PC-9 (cell line): ENCODE measurements around the gene KRT9. TPM values are rescaled to one million over a fixed set of nuclear protein-coding genes. Genes with fewer than 3 reads are reported as not detected.

Source experiments
- BruUV-seq: library from RNA; stranded (reverse); fragments of 400-500 nt; replicated peaks from 2 replicates; lab custom pipeline; 2021; lab: Mats Ljungman, UMichigan
- CTCF ChIA-PET: fragments of 300-600 bp; sonication (Branson Sonifier 250); formaldehyde crosslinking; loops from one replicate; lab custom pipeline; 2022; ENCODE audit warnings: antibody characterized with exemption; lab: Charles Lee
- POLR2A ChIA-PET: fragments of 300-600 bp; sonication (Branson Sonifier 250); formaldehyde crosslinking; loops from one replicate; lab custom pipeline; 2022; ENCODE audit warnings: antibody characterized with exemption; ENCODE audit not compliant: unreplicated experiment; lab: Charles Lee
- DNase-seq, 2 experiments: peaks; one replicate each; pipeline versions ENCODE4 v3.0.0 to v3.0.0-alpha.2; 2015 to 2022; ENCODE audit warnings: mixed read lengths in 1 of 2
- H2AFZ ChIP-seq: fragments of 200-600 bp; sonication (generic); 2 replicates; pipeline ENCODE4 v1.8.1; 2017; ENCODE audit warnings: antibody characterized with exemption
- H3F3A ChIP-seq: fragments of 200-600 bp; sonication (generic); 2 replicates; pipeline ENCODE4 v1.8.1; 2017; ENCODE audit warnings: antibody characterized with exemption, mild to moderate bottlenecking, low read depth; ENCODE audit not compliant: insufficient read depth
- H3K27ac ChIP-seq: fragments of 200-600 bp; sonication (generic); 2 replicates; pipeline ENCODE4 v1.6.1; 2016; ENCODE audit warnings: mixed run types
- H3K27me3 ChIP-seq: fragments of 200-600 bp; sonication (generic); 2 replicates; pipeline ENCODE4 v1.6.1; 2016; ENCODE audit warnings: low read depth, mixed run types; ENCODE audit not compliant: insufficient read depth
- H3K36me3 ChIP-seq: fragments of 200-600 bp; sonication (generic); 2 replicates; pipeline ENCODE4 v1.6.1; 2016; ENCODE audit warnings: low read depth, mixed run types
- H3K4me1 ChIP-seq: fragments of 200-600 bp; sonication (generic); replicated peaks from 2 replicates; pipeline ENCODE4 v1.6.1; 2016; ENCODE audit warnings: mixed run types; ENCODE audit not compliant: insufficient read depth
- H3K4me2 ChIP-seq: fragments of 200-600 bp; sonication (generic); 2 replicates; pipeline ENCODE4 v1.6.1; 2017; ENCODE audit warnings: mixed run types
- H3K4me3 ChIP-seq: fragments of 200-600 bp; sonication (generic); 2 replicates; pipeline ENCODE4 v1.6.1; 2016; ENCODE audit warnings: mixed run types
- H3K79me2 ChIP-seq: fragments of 200-600 bp; sonication (generic); 2 replicates; pipeline ENCODE4 v1.6.1; 2017; ENCODE audit warnings: low read depth, mixed run types
- H3K9me2 ChIP-seq: fragments of 200-600 bp; sonication (generic); 2 replicates; pipeline ENCODE4 v1.8.1; 2017; ENCODE audit warnings: mild to moderate bottlenecking; ENCODE audit not compliant: insufficient read depth
- H3K9me3 ChIP-seq: fragments of 200-600 bp; sonication (generic); 2 replicates; pipeline ENCODE4 v1.8.1; 2016; ENCODE audit warnings: low read depth; ENCODE audit not compliant: insufficient read depth
- H4K20me1 ChIP-seq: fragments of 200-600 bp; sonication (generic); 2 replicates; pipeline ENCODE4 v1.8.1; 2017; ENCODE audit not compliant: insufficient read depth
- CTCF ChIP-seq: fragments of 200-600 bp; sonication (generic); conservative IDR thresholded peaks from 2 replicates; pipeline ENCODE4 v1.6.1; 2017; ENCODE audit warnings: mixed run types, antibody characterized with exemption, mild to moderate bottlenecking, moderate library complexity
- EZH2 ChIP-seq: fragments of 200-600 bp; sonication (generic); IDR thresholded peaks from 2 replicates; pipeline ENCODE4 v1.8.0; 2017; ENCODE audit warnings: antibody characterized with exemption, low read depth
- intact Hi-C: fragments of 100-400 bp; cut with micrococcal nuclease; formaldehyde crosslinking; loops from one replicate; pipeline ENCODE4 v1.10.0; 2022; ENCODE audit not compliant: unreplicated experiment
- total RNA-seq: library from RNA; stranded (reverse); gene quantifications from 2 replicates; pipeline ENCODE4 v1.2.3, GENCODE V29; 2021

Gene KRT9
- total RNA-seq, 1 experiment from 2014 or later, result 0.55 TPM

GRCh38 chr17:41537614-41537954 is 34.3 kb downstream of the KRT9 start:
- peaks cover 71% of the 10 kb centered on the region for H3F3A ChIP-seq
- H3K9me3 ChIP-seq, result no peaks in the 10 kb centered on the region
- H3K4me3 ChIP-seq, result no peak overlapping the region
- H3K36me3 ChIP-seq, result no peaks in the 10 kb centered on the region
- H3K4me2 ChIP-seq, result peak overlapping the region; percentile 75
- no TSS peak for BruUV-seq
- no peak for TF ChIP-seq EZH2
- TF ChIP-seq CTCF, result no peak
- H3K9me2 ChIP-seq, result no peaks in the 10 kb centered on the region
- ChIA-PET POLR2A (no interaction called here), CTCF (no interaction called here)
- H3K4me1 ChIP-seq, result peaks cover 98% of the 10 kb centered on the region
- no peak overlapping the region for H2AFZ ChIP-seq
- peaks cover 7% of the 10 kb centered on the region; the same call in 1 of the 2 replicates for H3K79me2 ChIP-seq
- no peaks in the 10 kb centered on the region for H4K20me1 ChIP-seq
- DNase-seq, result no peak
- no peaks in the 10 kb centered on the region for H3K27me3 ChIP-seq
- peak overlapping the region; percentile 80 for H3K27ac ChIP-seq
- intact Hi-C loops, result no loop called here

GRCh38 chr17:41536741-41537613 is 34.9 kb downstream of the KRT9 start:
- CTCF ChIA-PET, result interaction anchor here (1.9 kb wide), 1 partner anchor 12 kb away, joined by 6 read pairs; no protein-coding TSS in a partner anchor
- no peak for DNase-seq
- POLR2A ChIA-PET, result interaction anchor here (0.6 kb wide), 4 partner anchors 11 to 121 kb away, joined by 3 to 6 read pairs (median 4); no protein-coding TSS in a partner anchor
- Histone ChIP-seq H3K4me2 (peak overlapping the region; percentile 75), H3K79me2 (peaks cover 7% of the 10 kb centered on the region; the same call in 1 of the 2 replicates), H3K9me3 (no peaks in the 10 kb centered on the region), H4K20me1 (no peaks in the 10 kb centered on the region), H3K9me2 (no peaks in the 10 kb centered on the region), H2AFZ (no peak overlapping the region), H3K4me1 (peaks cover 98% of the 10 kb centered on the region), H3K27me3 (no peaks in the 10 kb centered on the region), H3F3A (peaks cover 67% of the 10 kb centered on the region), H3K27ac (peak overlapping the region; percentile 80), H3K4me3 (no peak overlapping the region), H3K36me3 (no peaks in the 10 kb centered on the region)
- intact Hi-C loops, result loop anchor here (1.0 kb wide), 1 partner anchor 9 kb away; the partner anchor contains the start of gene KRT19
- BruUV-seq, result no TSS peak
- no peak for TF ChIP-seq CTCF
- no peak for TF ChIP-seq EZH2

- Histone ChIP-seq H3K9me3 (no peaks in the 10 kb centered on the region), H3K4me1 (peaks cover 98% of the 10 kb centered on the region), H3K4me2 (peak overlapping the region; percentile 75), H4K20me1 (no peaks in the 10 kb centered on the region), H3K36me3 (no peaks in the 10 kb centered on the region), H2AFZ (no peak overlapping the region), H3F3A (peaks cover 68% of the 10 kb centered on the region), H3K27me3 (no peaks in the 10 kb centered on the region), H3K79me2 (peaks cover 7% of the 10 kb centered on the region; the same call in 1 of the 2 replicates), H3K27ac (peak overlapping the region; percentile 80), H3K9me2 (no peaks in the 10 kb centered on the region), H3K4me3 (peak overlapping the region; percentile 8; the same call in 1 of the 2 replicates)
- DNase-seq, result peak; percentile 85 to 89
- no TSS peak for BruUV-seq
- no peak for TF ChIP-seq EZH2
- no peak for TF ChIP-seq CTCF
- ChIA-PET CTCF (interaction anchor here (0.5 to 1.9 kb wide), 3 partner anchors 10 to 112 kb away, joined by 3 to 6 read pairs (median 3); no protein-coding TSS in a partner anchor), POLR2A (interaction anchor here (0.5 to 0.6 kb wide), 5 partner anchors 10 to 431 kb away, joined by 3 to 4 read pairs (median 4); partner anchors contain the start of genes CNP and EIF1)
- intact Hi-C loops, result loop anchor here (1.0 kb wide), 1 partner anchor 8 kb away; the partner anchor contains the start of gene KRT19
These were observed 35.9 kb downstream of the KRT9 start for GRCh38 chr17:41535764-41536481.
